HUES64 (cell line): ENCODE data around the gene ITM2C.

Experiments used
- H3K27ac ChIP-seq: 2 replicates; pipeline ENCODE4 v1.7.0; 2013; ENCODE audit warnings: low read depth, low read length, inconsistent platforms
- H3K27me3 ChIP-seq: 2 replicates; pipeline ENCODE4 v1.6.1; 2013; ENCODE audit warnings: mild to moderate bottlenecking, low read length; ENCODE audit not compliant: insufficient read depth
- H3K36me3 ChIP-seq: 2 replicates; pipeline ENCODE4 v1.6.1; 2013; ENCODE audit warnings: mild to moderate bottlenecking, low read length; ENCODE audit not compliant: insufficient read depth
- H3K4me1 ChIP-seq: 2 replicates; pipeline ENCODE4 v1.6.1; 2013; ENCODE audit warnings: mild to moderate bottlenecking, low read length, moderate library complexity; ENCODE audit not compliant: insufficient read depth
- H3K4me3 ChIP-seq: 2 replicates; pipeline ENCODE4 v1.5.1; 2013; ENCODE audit warnings: mild to moderate bottlenecking, low read length, moderate library complexity
- H3K9ac ChIP-seq: 2 replicates; pipeline ENCODE4 v1.6.1; 2013; ENCODE audit warnings: mild to moderate bottlenecking, low read depth, low read length
- H3K9me3 ChIP-seq: 2 replicates; pipeline ENCODE4 v1.6.1; 2013; ENCODE audit warnings: low read depth, low read length; ENCODE audit not compliant: insufficient read depth
- WGBS: fragments of 150-250, 120-280 bp; methylation state at CpG from one replicate; pipeline ENCODE4 v1.1.7; 2013; ENCODE audit warnings: missing lambda C conversion rate; 5-methylcytosine and 5-hydroxymethylcytosine counted together

ITM2C gene

DNA sequence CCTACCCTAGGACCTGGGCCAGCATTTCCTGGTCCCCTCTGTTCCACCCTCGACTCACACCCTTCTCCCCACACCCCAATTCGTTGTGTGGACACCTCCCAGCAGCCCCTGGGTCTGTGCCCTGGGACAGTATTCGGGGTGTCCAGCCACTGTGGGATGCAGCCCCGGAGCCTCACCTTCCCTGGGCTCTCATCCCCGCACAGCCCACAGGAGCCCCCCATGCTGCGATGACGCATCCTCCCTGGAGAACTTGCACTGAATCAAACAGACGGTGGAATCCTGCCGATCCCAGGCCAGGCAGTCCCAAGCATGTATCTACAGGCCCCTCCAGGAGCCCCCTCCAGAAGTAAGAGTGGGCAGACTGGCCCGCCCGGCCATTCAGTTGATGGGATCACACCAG is 9.7 kb downstream of the ITM2C start:
- no peak overlapping the region for H3K4me3 ChIP-seq
- H3K27ac ChIP-seq = no peak overlapping the region
- H3K36me3 ChIP-seq = peaks cover 67% of the 10 kb centered on the region
- WGBS = 95% methylated on average over 11 of the region's 11 CpGs
- H3K4me1 ChIP-seq = peaks cover 23% of the 10 kb centered on the region
- no peak overlapping the region for H3K9ac ChIP-seq
- H3K9me3 ChIP-seq = no peaks in the 10 kb centered on the region
- no peaks in the 10 kb centered on the region for H3K27me3 ChIP-seq

DNA sequence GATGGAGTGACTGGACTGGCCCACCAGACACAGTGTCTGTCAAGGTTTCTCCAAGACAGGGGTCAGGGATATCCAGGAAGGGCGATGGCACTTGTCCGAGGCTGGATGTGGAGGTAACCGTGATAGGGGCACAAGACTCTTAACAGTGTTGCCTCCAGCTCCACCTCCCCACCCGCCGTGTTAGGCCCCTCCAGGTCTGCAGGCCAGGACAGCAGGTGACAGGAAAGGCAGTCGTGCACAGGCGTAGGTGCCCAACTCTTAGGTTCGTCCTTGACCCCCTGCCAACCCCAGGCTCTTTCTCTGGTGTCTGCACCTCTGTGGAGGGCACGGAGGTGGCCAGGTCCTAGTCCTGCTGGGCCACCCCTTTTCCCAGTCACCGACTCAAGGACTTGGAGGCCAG is 10.1 kb downstream of the ITM2C start:
- H3K9me3 ChIP-seq = no peaks in the 10 kb centered on the region
- H3K4me1 ChIP-seq = peaks cover 19% of the 10 kb centered on the region
- WGBS = 95% methylated on average over 10 of the region's 10 CpGs
- H3K36me3 ChIP-seq = peaks cover 71% of the 10 kb centered on the region
- no peaks in the 10 kb centered on the region for H3K27me3 ChIP-seq
- H3K4me3 ChIP-seq = no peak overlapping the region
- H3K9ac ChIP-seq = no peak overlapping the region
- H3K27ac ChIP-seq = no peak overlapping the region

DNA sequence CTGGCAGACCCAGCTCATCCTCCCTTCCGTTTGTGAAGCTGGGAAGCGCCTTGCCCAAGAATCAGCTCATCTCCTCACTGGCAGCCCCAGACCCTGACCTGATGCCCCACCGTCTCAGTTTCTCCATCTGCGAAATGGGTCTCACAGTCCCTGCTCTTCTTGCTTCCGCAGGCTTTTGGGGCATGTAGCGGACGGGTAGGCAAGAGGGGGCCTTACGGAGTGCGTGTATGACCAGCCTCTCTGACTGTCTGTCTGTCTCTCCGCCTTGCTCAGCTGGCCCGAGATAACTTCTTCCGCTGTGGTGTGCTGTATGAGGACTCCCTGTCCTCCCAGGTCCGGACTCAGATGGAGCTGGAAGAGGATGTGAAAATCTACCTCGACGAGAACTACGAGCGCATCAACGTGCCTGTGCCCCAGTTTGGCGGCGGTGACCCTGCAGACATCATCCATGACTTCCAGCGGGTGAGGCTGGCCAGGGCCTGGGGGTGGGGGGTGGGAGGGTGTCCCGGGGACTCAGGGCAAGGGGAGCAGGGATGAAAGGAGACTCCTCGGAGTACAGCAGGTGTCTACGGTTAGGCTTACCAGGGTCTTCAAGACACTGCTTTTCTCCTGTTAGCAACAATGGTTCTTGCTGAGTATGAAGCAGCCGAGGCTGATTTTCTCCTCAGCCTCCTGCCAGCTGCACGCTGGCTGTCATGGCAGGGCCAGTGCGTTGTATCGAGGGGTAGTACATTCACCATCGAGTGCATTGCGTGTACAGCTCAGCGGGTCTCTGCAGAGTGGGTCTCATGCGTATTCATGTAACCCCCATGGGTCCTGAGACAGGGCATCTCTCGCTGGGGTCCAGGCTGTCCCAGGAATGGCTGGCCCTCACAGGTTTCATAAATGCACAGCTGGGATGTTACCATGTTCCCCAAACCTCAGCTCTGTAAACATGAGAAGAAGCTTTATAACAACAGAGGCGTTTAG is 10.9 kb downstream of the ITM2C start:
- no peak overlapping the region for H3K9ac ChIP-seq
- H3K36me3 ChIP-seq = peaks cover 74% of the 10 kb centered on the region
- WGBS = 95% methylated on average over 34 of the region's 34 CpGs
- no peaks in the 10 kb centered on the region for H3K27me3 ChIP-seq
- no peaks in the 10 kb centered on the region for H3K9me3 ChIP-seq
- H3K4me1 ChIP-seq = peaks cover 11% of the 10 kb centered on the region
- no peak overlapping the region for H3K27ac ChIP-seq
- H3K4me3 ChIP-seq = no peak overlapping the region

DNA sequence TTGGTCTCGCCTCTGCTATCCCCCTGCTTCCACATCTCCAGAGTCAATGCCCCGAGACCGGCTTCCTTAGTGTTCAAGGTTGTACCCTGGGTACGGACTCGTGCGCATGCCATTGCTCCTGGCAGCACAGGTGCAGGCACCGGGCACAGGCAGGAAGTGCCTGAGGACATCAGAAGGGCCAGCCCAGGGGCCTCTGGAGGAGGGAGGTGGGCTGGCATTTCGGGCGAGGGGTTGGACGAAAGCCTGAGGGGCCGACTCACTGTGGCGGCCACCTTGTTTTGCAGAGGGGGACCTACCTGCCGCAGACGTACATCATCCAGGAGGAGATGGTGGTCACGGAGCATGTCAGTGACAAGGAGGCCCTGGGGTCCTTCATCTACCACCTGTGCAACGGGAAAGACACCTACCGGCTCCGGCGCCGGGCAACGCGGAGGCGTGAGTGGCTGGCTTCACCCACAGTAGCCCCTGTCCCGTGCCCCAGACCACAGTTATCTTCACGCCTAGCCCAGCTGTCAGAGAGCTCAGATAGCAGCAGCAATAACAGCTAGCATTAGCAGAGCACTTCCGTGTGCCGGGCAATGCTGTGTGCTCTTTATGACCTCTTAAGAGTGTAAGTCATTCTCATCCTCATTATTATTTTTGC is 12.5 kb downstream of the ITM2C start:
- WGBS = 95% methylated on average over 27 of the region's 27 CpGs
- H3K4me3 ChIP-seq = no peak overlapping the region
- no peaks in the 10 kb centered on the region for H3K27me3 ChIP-seq
- no peak overlapping the region for H3K27ac ChIP-seq
- H3K9me3 ChIP-seq = no peaks in the 10 kb centered on the region
- H3K9ac ChIP-seq = no peak overlapping the region
- H3K36me3 ChIP-seq = peaks cover 72% of the 10 kb centered on the region
- no peaks in the 10 kb centered on the region for H3K4me1 ChIP-seq

GRCh38 chr2:230877759-230878598 is 13.2 kb downstream of the ITM2C start:
- no peak overlapping the region for H3K27ac ChIP-seq
- no peak overlapping the region for H3K9ac ChIP-seq
- H3K4me1 ChIP-seq = no peaks in the 10 kb centered on the region
- H3K4me3 ChIP-seq = no peak overlapping the region
- H3K36me3 ChIP-seq = peaks cover 67% of the 10 kb centered on the region
- H3K9me3 ChIP-seq = no peaks in the 10 kb centered on the region
- H3K27me3 ChIP-seq = no peaks in the 10 kb centered on the region
- WGBS = 79% methylated on average over 20 of the region's 20 CpGs

- no peaks in the 10 kb centered on the region for H3K4me1 ChIP-seq
- peaks cover 61% of the 10 kb centered on the region for H3K36me3 ChIP-seq
- H3K9ac ChIP-seq = no peak overlapping the region
- WGBS = 91% methylated on average over 9 of the region's 10 CpGs
- no peaks in the 10 kb centered on the region for H3K27me3 ChIP-seq
- H3K9me3 ChIP-seq = no peaks in the 10 kb centered on the region
- no peak overlapping the region for H3K27ac ChIP-seq
- no peak overlapping the region for H3K4me3 ChIP-seq
These were observed 14.0 kb downstream of the ITM2C start for GRCh38 chr2:230878599-230879188.

DNA sequence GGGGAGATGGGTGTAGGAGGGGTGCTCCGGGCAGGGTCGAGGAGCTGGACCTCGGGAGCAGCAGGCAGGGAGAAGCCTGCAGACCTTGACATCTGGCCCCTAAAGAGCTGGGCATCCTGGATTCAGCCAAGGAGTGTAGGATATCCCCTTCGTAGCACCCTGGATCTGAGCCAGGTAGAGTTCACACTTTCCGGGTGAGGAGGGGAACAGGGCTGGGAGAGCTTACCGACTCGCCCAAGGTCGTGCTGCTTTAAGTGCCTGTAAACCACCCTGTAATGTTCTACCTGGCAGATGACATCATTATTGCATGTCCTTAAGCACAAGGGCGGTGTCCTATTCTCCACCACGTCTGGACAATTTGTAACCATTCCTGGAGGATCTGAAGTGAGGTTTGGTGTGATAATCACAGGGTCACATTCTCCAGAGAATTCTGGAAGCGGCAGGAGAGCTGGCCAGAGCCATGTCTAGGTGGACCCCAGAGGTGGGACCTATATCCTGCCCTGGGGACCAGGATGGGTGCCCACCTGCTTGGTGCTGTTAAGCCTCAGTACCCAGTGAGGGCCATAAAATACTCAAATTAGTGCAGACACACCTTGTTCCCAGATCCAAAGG is 14.6 kb downstream of the ITM2C start:
- Histone ChIP-seq H3K36me3 (peaks cover 55% of the 10 kb centered on the region), H3K4me1 (no peaks in the 10 kb centered on the region), H3K27me3 (no peaks in the 10 kb centered on the region), H3K4me3 (no peak overlapping the region), H3K9me3 (no peaks in the 10 kb centered on the region), H3K9ac (no peak overlapping the region), H3K27ac (no peak overlapping the region)
- 96% methylated on average over 11 of the region's 11 CpGs for WGBS

DNA sequence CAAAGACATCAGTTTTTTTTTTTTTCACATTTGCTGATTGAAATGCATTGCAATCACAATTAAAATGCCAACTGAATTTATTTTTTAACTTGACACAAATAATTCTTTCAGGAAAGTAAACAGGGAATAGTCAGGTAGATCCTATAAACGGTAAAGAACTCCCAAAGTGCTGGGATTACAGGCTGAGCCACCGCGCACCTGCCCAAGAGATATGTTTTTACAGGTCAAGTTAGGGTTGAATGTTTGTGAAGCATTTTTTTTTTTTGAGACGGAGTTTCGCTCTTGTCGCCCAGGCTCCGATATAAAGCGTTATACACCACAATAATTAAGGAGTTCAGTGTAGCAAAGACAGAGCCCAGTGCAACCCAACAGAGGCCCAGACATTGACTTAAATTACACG is 15.1 kb downstream of the ITM2C start:
- Histone ChIP-seq H3K9ac (no peak overlapping the region), H3K9me3 (no peaks in the 10 kb centered on the region), H3K27ac (no peak overlapping the region), H3K4me1 (no peaks in the 10 kb centered on the region), H3K36me3 (peaks cover 50% of the 10 kb centered on the region), H3K27me3 (no peaks in the 10 kb centered on the region), H3K4me3 (no peak overlapping the region)
- 89% methylated on average over 9 of the region's 9 CpGs for WGBS

DNA sequence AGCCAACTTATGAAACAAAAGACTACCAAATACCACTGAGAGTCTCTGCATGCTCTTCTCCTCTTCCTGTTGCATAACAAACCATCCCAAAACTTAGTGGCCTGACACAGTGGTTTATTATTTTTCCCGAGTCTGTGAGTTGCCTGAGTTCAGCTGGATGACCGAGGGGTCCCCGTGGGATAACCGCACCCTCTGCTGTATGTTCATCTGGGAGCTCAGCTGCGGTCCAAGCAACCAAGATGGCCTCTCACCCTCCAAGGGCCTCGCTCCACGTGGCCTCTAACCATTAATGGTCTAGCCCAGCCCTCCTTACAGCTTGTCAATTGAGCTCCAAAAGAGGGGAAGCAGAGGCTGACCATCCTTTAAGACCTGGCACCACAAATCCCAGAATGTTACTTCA is 17.1 kb downstream of the ITM2C start:
- no peak overlapping the region for H3K4me3 ChIP-seq
- H3K27ac ChIP-seq = no peak overlapping the region
- H3K4me1 ChIP-seq = peaks cover 10% of the 10 kb centered on the region; the same call in 1 of the 2 replicates
- H3K27me3 ChIP-seq = no peaks in the 10 kb centered on the region
- no peaks in the 10 kb centered on the region for H3K9me3 ChIP-seq
- no peak overlapping the region for H3K9ac ChIP-seq
- 79% methylated on average over 7 of the region's 7 CpGs for WGBS
- H3K36me3 ChIP-seq = peaks cover 32% of the 10 kb centered on the region

- H3K27ac ChIP-seq = no peak overlapping the region
- no peaks in the 10 kb centered on the region for H3K27me3 ChIP-seq
- H3K9me3 ChIP-seq = no peaks in the 10 kb centered on the region
- WGBS = 69% methylated on average over 11 of the region's 11 CpGs
- peaks cover 17% of the 10 kb centered on the region; the same call in 1 of the 2 replicates for H3K4me1 ChIP-seq
- no peaks in the 10 kb centered on the region for H3K36me3 ChIP-seq
- H3K4me3 ChIP-seq = no peak overlapping the region
- H3K9ac ChIP-seq = no peak overlapping the region
These were observed 20.9 kb downstream of the ITM2C start for GRCh38 chr2:230885463-230886130.
